Left renal cortex interstitium (tissue), 4 donors: ENCODE results near the gene REXO1. TPM values are rescaled to one million over a fixed set of nuclear protein-coding genes. Genes with fewer than 3 reads are reported as not detected.

ENCODE experiments used
- DNase-seq, 4 donors: peaks; one replicate each; pipeline ENCODE4 v3.0.0-alpha.2; 2013; ENCODE audit warnings: low read depth in 4 of 4, low spot score in 2 of 4, missing footprints in 1 of 4
- polyA plus RNA-seq, 4 donors: library from polyadenylated mRNA; unstranded; fragments of 120-200 nt; gene quantifications; one replicate each; pipeline ENCODE4 v1.2.1, GENCODE V29; 2013; ENCODE audit not compliant: insufficient read length in 4 of 4

REXO1 gene
- polyA plus RNA-seq, 4 donors = 20.4 to 35.7 (median 28.0) TPM

- no peak for DNase-seq
Measured at GRCh38 chr19:1815605-1816529, 32.4 kb downstream of the REXO1 start.

GRCh38 chr19:1814833-1815604, 33.3 kb downstream of the REXO1 start:
- no peak for DNase-seq

GRCh38 chr19:1814391-1814790, 33.9 kb downstream of the REXO1 start:
- DNase-seq = no peak

- no peak for DNase-seq
Measured at GRCh38 chr19:1813192-1814182, 34.8 kb downstream of the REXO1 start.

- DNase-seq = peak; percentile 48 to 65 (median 61)
Measured at GRCh38 chr19:1812426-1813191, 35.7 kb downstream of the REXO1 start.

GRCh38 chr19:1811942-1812425, 36.3 kb downstream of the REXO1 start, which contains the start of gene ATP8B3:
Gene ATP8B3 (minus strand): TSS chr19:1812276. CDS start chr19:1811736, 540 bp downstream.
- no peak for DNase-seq

- DNase-seq = no peak
Measured at GRCh38 chr19:1811472-1811894, 36.8 kb downstream of the REXO1 start.

- no peak for DNase-seq
Measured at GRCh38 chr19:1810439-1811160, 37.7 kb downstream of the REXO1 start.

GRCh38 chr19:1809678-1810077, 38.6 kb downstream of the REXO1 start:
- no peak for DNase-seq

GRCh38 chr19:1808395-1808731, 39.9 kb downstream of the REXO1 start:
- no peak for DNase-seq

- no peak for DNase-seq
Measured at GRCh38 chr19:1807695-1808394, 40.4 kb downstream of the REXO1 start.

- no peak for DNase-seq
Measured at GRCh38 chr19:1807030-1807694, 41.1 kb downstream of the REXO1 start.

- DNase-seq = no peak
Measured at GRCh38 chr19:1806184-1807029, 41.9 kb downstream of the REXO1 start.

- no peak for DNase-seq
Measured at GRCh38 chr19:1805401-1806183, 42.7 kb downstream of the REXO1 start.

GRCh38 chr19:1804858-1805257, 43.4 kb downstream of the REXO1 start:
- DNase-seq = no peak
